ENCODE data around the gene SALL4. TPM values are rescaled to one million over a fixed set of nuclear protein-coding genes. Genes with fewer than 3 reads are reported as not detected.
"Not testable (repeated sequence)": the region's sequence is repeated elsewhere in the genome, so short reads cannot be mapped to it uniquely, and the experiment has no call there.

Gene SALL4
- polyA plus RNA-seq, 12 donors: 0.07 to 1.7 (median 0.23) TPM; not detected in 2

GRCh38 chr20:51738261-51738660 is 64.1 kb downstream of the SALL4 start:
- not testable (repeated sequence) for DNase-seq

- no peak for DNase-seq
These were observed 65.4 kb downstream of the SALL4 start for GRCh38 chr20:51736947-51737346.

- DNase-seq: no peak
These were observed 66.4 kb downstream of the SALL4 start for GRCh38 chr20:51735728-51736600.

- DNase-seq: no peak
These were observed 67.2 kb downstream of the SALL4 start for GRCh38 chr20:51734876-51735720.

- no peak for DNase-seq
These were observed 69.3 kb downstream of the SALL4 start for GRCh38 chr20:51733070-51733469.

Other genes starting within 250 kb of the SALL4 start
- gene ATP9A, start 34.1 kb downstream of the SALL4 start, polyA plus RNA-seq (ENCODE audit: insufficient read length in 12 of 12): 10 to 100 TPM; 30.6 to 92.7 (median 60.4) TPM